HG03558 (cell line): ENCODE data around the gene LHFPL3.

Experiments
- ATAC-seq: cut with Tn5 transposase; IDR thresholded peaks from one replicate; pipeline ENCODE4 v1.9.1; 2021; ENCODE audit warnings: moderate number of reproducible peaks; ENCODE audit not compliant: unreplicated experiment; ENCODE audit errors: extremely low read depth

Gene LHFPL3

GRCh38 chr7:104823177-104823576 lies 494.8 kb downstream of the LHFPL3 start:
- ATAC-seq, result no peak

- ATAC-seq, result no peak
Observed at GRCh38 chr7:104825099-104825498, 496.7 kb downstream of the LHFPL3 start.

- ATAC-seq, result no peak
Observed at GRCh38 chr7:104826135-104826534, 497.7 kb downstream of the LHFPL3 start.

GRCh38 chr7:104836976-104837375 lies 508.6 kb downstream of the LHFPL3 start:
- ATAC-seq, result no peak

- ATAC-seq, result no peak
Observed at GRCh38 chr7:104838537-104839299, 510.3 kb downstream of the LHFPL3 start.

GRCh38 chr7:104839842-104840241 lies 511.4 kb downstream of the LHFPL3 start:
- ATAC-seq, result no peak

- ATAC-seq, result no peak
Observed at GRCh38 chr7:104841798-104842197, 513.4 kb downstream of the LHFPL3 start.

GRCh38 chr7:104843198-104843597 lies 514.8 kb downstream of the LHFPL3 start:
- no peak for ATAC-seq

- no peak for ATAC-seq
Observed at GRCh38 chr7:104845557-104845956, 517.2 kb downstream of the LHFPL3 start.

- no peak for ATAC-seq
Observed at GRCh38 chr7:104846731-104847130, 518.3 kb downstream of the LHFPL3 start.

GRCh38 chr7:104848138-104848990 lies 520.0 kb downstream of the LHFPL3 start:
- no peak for ATAC-seq

- ATAC-seq, result no peak
Observed at GRCh38 chr7:104850374-104850773, 522.0 kb downstream of the LHFPL3 start.

- no peak for ATAC-seq
Observed at GRCh38 chr7:104851268-104851667, 522.9 kb downstream of the LHFPL3 start.

GRCh38 chr7:104852386-104852785 lies 524.0 kb downstream of the LHFPL3 start:
- ATAC-seq, result no peak

- ATAC-seq, result no peak
Observed at GRCh38 chr7:104855861-104856260, 527.5 kb downstream of the LHFPL3 start.

GRCh38 chr7:104857458-104858425 lies 529.3 kb downstream of the LHFPL3 start:
- ATAC-seq, result peak; percentile 44

- no peak for ATAC-seq
Observed at GRCh38 chr7:104859754-104860426, 531.5 kb downstream of the LHFPL3 start.

- no peak for ATAC-seq
Observed at GRCh38 chr7:104861729-104862390, 533.5 kb downstream of the LHFPL3 start.

GRCh38 chr7:104862719-104863118 lies 534.3 kb downstream of the LHFPL3 start:
- ATAC-seq, result no peak
